Measurements from ENCODE around the gene CYGB.
A peak's percentile ranks its signal among the peaks of the same experiment; 100 is the strongest.
"Not testable (repeated sequence)": the region's sequence is repeated elsewhere in the genome, so short reads cannot be mapped to it uniquely, and the experiment has no call there.

CYGB gene

GRCh38 chr17:76530095-76530723, 7.3 kb downstream of the CYGB start:
- no peak overlapping the region for H3K4me3 ChIP-seq (ENCODE audit: low read depth, low read length)
- TF ChIP-seq CTCF (IDR thresholded peaks at IDR 0.05; ENCODE audit: borderline replicate concordance, insufficient read depth, low read depth, low read length): no peak

DNA sequence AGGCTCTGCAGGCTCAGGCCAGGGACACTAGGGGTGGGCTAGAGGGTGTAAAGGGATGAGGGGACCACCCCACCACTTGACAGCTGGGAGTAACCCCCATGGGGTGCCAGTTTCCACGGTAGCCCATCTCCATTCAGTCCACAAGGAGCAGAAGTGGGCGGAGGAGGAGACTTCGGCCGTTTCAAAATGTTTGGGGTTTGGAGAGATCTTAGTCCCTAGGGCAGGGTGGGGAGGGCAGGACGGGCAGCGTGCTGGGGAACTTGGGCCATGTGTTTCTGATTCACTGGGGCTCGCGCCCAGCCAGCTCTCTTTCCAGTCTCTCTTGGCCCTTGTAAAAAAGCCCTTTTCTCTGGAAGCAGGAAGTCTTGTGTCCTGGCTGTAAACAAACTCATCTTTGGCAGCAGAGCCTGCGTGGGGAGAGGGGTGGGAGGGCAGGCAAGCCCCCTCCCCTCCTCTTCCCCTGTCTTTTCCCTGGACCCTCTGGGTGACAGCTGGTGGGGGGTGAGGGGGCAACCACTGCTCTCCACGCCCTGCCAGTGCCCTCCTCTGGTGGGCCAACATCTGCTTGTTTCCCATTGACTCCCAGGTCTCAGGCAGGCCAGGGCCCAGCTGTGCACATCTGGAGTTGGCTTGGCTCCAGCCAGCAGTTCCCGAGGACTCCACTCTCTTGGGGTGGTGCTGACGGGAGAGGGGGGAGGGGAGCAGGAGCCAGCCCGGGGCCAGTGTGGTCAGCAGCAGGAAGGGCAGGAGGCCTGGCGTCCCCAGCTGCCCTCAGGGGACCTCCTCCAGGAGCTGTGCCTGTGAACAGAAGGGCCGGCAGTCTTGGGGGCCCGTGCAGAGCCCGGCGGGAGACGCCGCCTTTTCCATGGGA, 8.1 kb downstream of the CYGB start:
- no peak for TF ChIP-seq CTCF (IDR thresholded peaks at IDR 0.05; ENCODE audit: borderline replicate concordance, insufficient read depth, low read depth, low read length)
- H3K4me3 ChIP-seq (ENCODE audit: low read depth, low read length): no peak overlapping the region

GRCh38 chr17:76528528-76529223, 8.8 kb downstream of the CYGB start:
- peak; percentile 24; the same call in 1 of the 2 replicates for TF ChIP-seq CTCF (IDR thresholded peaks at IDR 0.05; ENCODE audit: borderline replicate concordance, insufficient read depth, low read depth, low read length)

DNA sequence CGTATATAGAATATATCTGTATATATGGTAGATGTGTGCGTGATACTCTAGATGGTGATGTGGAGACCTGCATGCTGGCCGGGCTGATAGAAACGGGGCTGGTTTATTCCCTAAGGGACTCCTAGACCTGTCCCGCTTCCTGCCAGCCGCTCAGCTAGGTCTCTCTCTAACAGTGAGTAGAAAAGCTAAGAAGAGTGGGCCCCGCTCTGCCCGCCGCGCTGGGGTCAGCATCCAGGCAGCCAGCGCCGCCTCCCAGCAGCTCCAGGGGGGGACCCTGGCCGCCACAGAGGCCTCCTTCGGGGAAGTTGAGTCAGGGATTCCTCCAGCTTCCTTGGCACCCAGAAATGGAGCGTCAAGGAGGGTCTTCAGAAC, 9.4 kb downstream of the CYGB start:
- no peak for TF ChIP-seq CTCF (IDR thresholded peaks at IDR 0.05; ENCODE audit: borderline replicate concordance, insufficient read depth, low read depth, low read length)
- H3K4me3 ChIP-seq (ENCODE audit: low read depth, low read length): peak overlapping the region; percentile 36

More at GRCh38 chr17:76528528-76529223, 8.8 kb downstream of the CYGB start:
- peak overlapping the region; percentile 36 for H3K4me3 ChIP-seq (ENCODE audit: low read depth, low read length)

- H3K4me3 ChIP-seq (ENCODE audit: low read depth, low read length): no peak overlapping the region
- TF ChIP-seq CTCF (IDR thresholded peaks at IDR 0.05; ENCODE audit: borderline replicate concordance, insufficient read depth, low read depth, low read length): no peak
Observed at GRCh38 chr17:76527430-76528111, 9.9 kb downstream of the CYGB start.

DNA sequence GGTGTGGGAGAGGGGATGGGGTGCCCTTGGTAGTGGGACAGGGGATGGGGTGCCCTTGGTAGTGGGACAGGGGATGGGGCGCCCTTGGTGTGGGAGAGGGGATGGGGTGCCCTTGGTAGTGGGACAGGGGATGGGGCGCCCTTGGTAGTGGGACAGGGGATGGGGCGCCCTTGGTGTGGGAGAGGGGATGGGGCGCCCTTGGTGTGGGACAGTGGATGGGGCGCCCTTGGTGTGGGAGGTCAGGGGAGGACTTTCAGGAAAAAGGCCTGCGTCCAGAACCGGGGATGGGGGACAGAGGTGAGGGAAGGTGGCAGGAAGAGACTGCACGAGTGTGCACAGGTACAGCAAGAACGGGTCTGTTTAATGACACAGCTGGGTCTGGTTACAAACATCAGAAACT, 10.5 kb downstream of the CYGB start:
- H3K4me3 ChIP-seq (ENCODE audit: low read depth, low read length): not testable (repeated sequence)

GRCh38 chr17:76525513-76525833, 12.0 kb downstream of the CYGB start:
- not testable (repeated sequence) for H3K4me3 ChIP-seq (ENCODE audit: low read depth, low read length)

All from GM12875 (cell line).